Endometrial microvascular endothelial cells (primary cell): Measurements from ENCODE around the gene KLHL21. TPM values are rescaled to one million over a fixed set of nuclear protein-coding genes. Genes with fewer than 3 reads are reported as not detected.

Source experiments
- in situ Hi-C: cut with HindIII; loops from 2 replicates; pipeline ENCODE4 v1.10.0; 2017; ENCODE audit warnings: low sequenced_read_pairs, low pct_unique_long_range_greater_than_20kb; ENCODE audit errors: inconsistent ontology term
- total RNA-seq: library from RNA; depleted of rRNA; stranded (reverse); fragments of >200 nt; gene quantifications from one replicate; pipeline ENCODE4 v1.2.3, GENCODE V29; 2015; ENCODE audit errors: inconsistent ontology term

Gene KLHL21
- total RNA-seq, 1 donor from 2014 or later, result 47.0 TPM

DNA sequence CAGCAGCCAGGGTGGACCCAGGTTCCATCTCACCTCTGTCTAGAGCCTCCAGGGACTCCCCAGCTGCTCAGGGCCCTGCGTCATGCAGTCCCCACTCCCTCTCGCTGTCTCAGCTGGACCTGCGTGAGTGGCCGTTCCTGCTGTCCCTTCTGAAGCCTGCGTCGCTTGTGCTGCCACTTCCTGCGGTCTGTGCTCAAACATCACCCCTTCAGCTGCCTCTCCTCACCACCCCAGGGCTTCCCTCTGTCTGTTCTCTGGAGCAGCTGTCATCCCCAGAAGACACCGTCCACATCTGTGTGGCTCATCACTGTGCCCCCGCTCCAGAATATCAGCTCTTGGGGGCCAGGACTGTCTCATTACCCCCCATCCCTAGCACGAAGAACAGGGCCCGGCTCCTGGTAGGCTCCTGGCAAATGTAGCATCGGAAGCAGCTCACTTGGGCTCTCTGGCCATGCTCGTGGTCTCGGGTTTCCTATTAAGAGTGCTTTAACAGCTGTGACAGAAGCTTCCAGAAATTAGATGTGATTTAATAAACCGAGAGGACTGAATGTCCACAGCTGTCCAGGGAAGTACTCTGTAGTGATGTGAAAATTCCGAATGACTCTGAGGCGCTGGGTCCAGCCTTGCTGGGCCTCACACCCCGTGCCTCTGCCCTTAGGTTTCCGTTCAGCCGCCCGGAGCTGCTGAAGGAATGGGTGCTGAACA, 25.3 kb upstream of the KLHL21 start:
- in situ Hi-C loops, result no loop called here

DNA sequence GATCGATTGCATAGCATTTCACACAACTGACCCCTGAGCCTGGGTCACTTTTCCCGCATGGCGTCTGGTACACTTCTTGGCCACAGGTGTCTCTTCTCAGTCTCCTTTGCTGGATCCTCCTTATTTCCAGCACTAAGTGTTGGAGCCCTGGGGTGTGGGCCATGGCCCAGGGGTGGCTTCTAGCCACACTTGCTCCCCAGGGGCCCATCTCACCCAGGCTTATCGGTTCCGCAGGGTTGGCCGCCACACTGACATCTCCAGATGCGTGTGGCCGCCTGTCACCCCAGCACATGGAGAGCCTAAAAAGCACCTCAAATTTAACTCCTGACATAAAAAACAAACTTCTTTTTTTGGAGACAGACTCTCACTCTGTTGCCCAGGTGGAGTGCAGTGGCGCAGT, 24.4 kb upstream of the KLHL21 start:
- in situ Hi-C loops, result no loop called here

DNA sequence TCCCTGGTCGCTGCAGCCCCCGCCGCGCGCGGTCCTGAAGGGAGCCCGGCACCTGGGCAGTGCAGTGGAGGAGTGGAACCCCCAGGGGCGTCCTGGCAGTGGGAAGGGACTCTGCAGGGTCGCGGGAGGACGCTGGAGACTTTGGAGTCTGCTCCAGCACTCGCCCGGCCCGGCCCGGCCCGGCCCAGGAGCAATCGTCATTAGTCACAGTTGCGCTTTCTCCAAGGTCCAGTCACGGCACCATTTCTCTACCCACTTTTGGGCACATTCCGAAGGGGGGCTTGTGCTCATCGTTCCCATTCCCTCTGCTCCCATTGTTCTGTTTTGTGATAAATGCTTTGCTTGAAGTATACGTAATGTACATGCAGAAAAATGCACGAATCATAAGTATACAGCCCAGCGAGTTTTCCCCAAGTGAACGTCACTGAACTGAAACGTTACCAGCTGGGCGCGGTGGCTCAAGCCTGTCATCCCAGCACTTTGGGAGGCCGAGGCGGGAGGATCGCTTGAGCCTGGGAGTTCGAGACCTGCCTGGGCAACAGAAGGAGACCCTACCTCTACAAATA, 23.0 kb upstream of the KLHL21 start:
- in situ Hi-C loops, result no loop called here

DNA sequence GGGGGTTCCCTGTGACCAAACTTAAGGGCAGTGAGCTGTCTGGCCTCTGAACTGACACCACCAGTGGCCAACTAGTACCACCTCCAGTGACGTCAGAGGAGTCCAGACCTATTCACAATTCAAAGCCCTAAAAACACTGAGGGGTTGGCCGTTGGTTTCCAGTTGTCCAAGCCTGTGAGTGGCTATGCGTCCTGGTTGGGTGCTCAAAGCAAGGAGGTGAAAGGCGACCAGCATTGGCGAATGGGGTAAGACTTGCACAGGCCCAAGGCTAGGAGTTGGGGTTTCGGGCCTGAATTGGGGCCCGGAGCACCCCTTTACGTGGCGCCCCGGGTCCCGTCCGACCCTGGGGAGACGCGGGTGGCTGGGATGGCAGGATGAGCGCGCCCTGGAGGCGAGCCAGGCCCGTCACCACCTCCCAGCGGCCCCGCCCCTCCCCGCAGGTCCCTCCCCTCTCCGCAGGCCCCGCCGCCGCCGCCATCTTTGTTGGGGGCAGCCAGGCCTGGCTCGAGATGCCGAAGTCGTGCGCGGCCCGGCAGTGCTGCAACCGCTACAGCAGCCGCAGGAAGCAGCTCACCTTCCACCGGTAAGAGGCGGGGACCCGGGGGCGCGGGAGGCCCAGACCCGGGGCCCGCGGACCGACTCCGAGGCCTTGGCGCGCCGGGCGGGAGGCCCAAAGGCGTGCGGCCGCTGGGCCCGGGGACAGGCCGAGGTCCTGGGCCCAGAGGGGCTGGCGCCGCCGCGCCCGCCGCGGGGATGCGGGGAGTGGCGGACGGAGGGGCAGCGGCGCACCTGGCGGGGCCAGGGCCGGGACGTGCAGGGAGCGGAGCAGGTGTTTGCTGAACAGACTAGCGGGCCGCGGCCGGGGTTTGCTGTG, 22.3 kb upstream of the KLHL21 start, which contains the start of gene THAP3:
Gene THAP3, plus strand, starts transcription at position 159 of the 874 bp plus-strand sequence. Its CDS starts 351 bp downstream, at position 510.
- in situ Hi-C loops, result no loop called here

DNA sequence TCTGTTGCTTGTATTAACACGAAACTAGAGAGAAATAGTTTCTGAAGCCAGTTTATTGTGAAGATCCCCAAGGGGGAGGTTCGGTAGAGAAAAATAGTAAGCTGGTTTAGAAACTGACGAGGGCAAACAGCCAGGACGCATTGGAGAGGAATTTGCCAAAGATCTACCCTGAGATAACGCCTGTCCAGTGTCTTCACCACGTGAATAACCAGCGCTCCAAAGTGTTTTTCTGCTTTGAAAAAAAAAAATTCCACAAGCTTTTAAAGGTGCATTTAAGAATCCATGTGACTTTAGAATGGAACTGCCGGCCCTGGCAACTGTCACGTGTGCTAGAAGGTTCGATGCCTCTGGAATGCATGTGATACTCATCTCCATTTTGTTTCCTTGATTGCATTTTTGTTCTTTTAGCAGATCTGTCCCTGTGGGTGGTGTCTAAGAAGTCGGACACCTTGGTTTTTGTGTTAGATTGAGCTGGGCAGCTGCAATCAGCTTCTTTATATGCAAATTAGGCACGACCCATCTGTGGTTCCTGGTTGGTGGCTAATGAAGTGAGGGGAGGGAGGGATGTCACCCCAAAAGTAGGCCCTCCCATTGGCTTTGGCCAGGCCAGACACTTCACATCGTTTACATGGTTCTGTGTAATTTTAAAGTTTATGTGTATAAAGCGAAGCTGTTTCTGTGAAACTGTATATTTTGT, 20.7 kb upstream of the KLHL21 start:
- in situ Hi-C loops, result no loop called here

DNA sequence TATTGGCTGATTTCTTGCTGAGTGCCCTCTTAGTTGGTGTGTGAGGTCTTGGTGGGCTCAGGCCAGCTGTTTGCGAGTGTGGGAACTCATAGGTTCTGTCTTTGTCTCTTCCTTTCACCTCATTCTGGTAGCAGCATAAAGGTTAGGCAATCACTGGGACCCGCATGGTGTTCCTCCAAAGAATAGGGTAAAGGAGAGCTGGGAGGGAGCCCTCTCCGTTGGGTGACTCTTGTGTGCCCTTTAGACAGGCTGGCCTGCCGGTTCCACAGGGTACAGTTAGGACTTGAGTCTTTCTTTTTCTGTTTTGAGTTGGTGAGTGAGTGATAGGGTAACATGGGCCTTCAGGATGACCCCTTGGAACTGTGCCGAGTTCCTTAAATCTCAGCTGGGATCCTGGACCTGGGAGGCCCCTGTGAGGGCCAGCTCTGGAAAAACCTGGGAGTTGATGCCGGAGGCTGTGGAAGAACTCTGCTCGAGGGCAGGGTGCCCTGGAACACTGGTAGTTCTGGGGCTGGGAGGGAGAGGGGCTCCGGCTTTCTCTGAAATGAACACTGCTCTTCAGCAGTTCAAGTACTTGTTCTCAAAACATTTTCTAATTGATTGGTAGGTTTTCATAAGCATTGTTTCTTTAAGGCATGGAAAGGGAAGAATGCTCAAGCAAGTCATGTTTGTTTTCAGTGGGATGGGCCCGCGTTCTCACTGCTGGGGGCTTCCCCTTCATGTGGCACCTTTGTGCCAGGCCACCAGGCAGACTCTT, 19.9 kb upstream of the KLHL21 start:
- in situ Hi-C loops, result no loop called here

DNA sequence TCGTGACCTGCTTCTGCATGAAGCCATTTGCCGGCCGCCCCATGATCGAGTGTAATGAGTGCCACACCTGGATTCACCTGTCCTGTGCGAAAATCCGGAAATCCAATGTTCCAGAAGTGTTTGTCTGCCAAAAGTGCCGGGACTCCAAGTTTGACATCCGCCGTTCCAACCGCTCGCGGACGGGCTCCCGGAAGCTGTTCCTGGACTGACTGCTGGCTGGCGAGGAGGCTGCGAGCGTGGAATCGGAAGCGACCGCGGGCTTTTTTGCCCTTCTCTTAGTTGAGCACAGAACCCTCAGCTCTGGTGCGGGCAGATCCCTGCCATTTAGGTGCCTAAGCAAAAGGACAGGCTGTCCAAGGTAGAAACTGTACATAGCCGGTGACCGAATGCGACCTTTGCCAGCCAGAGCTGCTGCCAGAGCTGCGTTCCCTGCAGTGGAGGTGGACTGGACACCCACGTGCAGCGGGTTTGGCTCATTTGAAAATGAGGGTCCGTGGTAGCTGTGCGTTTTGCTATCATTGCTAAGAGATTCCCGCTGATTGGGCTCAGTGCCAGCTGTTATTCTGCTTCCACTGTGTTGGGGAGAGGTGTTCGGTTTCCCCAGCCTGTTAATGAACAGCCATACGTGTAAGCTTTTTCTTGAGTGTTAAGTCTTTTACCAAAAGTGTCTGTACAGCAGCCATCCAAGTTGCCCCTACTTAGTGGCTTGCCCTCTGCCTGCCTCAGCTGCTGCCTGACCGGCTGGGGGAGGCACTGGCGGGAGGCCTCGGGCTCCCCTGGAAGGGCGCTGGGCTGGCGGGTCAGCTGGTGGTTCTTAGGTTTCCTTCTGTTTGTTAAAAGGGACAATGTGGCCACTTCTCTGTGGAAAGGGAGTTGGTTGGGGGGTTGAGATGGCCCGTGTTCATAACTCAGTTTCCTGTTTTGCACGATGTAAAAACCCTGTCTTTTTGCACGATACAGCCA, 19.0 kb upstream of the KLHL21 start:
- in situ Hi-C loops, result no loop called here

DNA sequence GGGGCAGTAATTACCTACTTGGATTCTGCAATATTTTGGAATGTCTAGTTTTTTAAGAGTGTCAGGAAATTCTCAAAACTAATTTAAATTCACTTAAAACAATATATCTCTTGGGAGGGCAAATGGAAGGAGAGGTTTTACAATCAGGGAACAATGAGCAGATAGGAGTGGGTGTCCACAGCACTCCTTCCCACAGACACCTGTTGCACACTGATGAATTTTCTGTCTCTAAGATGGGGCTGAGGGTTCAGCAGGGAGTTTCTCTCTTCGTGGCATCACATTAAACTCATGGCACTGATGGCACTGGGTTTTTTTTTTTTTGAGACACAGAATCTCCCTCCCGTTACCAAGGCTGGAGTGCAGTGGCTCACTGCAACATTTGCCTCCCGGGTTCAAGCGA, 16.4 kb upstream of the KLHL21 start:
- in situ Hi-C loops, result no loop called here

DNA sequence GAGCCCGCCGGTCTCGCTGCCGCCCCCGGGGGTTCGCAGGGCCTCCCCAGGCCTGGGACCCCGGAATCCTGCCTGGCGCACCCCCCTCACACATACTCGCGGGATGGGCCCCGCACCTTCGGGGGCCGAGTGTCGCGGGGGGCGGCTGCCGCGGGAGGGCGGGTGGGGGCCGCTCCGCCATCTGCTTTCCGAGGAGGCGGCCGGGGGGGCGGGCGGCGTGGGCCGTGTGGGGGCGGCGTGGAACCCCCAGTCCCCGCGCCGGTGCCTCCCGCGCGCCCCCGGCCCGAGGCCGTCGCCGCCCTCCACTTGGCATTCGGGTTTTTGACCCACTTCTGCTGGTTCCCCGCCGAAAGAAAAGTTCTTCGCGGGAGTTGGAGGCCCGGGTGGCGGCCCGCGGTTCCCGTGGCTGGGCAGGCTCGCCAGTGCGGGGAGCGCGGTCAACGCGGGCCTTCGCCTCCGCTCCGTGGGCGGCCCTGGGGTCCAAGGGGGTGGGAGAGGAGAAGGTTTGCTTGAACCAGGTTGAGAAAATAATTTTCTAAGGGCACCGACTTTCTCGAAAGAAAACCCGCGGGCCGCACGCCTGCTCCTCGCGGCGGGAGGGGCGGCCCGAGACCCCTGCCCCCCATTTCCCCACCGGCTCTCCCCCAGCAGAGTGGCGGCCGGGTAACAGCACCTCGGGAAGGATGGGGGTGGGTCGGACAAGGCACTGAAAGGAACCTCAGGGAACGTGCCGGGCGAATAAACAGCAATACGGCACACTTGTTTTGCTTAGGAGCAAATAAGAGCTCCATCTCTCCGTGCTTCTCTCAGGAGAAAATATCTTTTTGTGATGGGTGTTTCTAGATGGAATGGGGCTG, 12.5 kb upstream of the KLHL21 start:
- in situ Hi-C loops, result no loop called here

DNA sequence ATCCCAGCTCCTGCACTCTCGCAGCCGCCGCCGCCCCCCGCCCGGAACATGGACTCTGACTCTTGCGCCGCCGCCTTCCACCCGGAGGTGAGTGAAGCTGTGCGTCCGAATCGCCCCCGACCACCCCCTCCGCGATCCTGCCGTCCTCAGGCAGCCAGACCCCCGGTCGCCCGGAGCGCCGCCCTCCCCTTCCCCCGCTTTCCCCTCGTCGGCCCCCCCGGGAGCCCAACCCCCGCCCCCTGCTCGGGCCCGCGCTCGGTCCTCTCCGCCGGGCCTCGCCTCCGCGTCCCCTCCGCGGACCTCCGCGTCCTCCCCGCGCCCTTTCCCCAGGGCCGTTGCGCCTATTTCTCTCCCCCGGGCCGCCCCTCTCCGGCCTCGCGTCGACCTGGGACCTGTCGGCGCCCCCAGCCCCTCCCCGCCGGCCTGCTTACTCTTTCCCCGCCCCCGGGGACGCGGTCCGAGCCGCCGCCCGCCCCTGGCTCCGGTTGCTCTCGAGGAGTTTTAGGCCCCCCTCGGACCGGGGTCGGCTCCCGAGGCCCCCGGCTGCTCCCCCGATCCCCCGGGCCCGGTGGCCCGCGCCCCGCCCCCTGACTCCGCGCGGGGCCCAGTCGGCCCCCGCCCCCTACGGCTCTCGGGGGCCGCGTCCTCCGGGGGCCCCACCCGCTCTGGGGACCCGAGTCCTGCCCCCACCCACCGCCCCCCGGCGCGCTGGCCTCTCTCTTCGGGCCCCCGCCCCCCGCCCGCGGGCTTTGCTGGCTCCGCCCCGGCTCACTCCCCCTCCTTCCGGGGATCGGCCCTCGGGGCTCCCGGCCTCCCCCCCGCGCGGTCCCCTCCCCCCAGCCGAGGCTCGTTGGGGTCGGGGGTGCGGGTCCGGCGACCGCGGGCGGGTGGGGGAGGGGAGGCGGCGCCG, 11.6 kb upstream of the KLHL21 start:
- in situ Hi-C loops, result no loop called here

DNA sequence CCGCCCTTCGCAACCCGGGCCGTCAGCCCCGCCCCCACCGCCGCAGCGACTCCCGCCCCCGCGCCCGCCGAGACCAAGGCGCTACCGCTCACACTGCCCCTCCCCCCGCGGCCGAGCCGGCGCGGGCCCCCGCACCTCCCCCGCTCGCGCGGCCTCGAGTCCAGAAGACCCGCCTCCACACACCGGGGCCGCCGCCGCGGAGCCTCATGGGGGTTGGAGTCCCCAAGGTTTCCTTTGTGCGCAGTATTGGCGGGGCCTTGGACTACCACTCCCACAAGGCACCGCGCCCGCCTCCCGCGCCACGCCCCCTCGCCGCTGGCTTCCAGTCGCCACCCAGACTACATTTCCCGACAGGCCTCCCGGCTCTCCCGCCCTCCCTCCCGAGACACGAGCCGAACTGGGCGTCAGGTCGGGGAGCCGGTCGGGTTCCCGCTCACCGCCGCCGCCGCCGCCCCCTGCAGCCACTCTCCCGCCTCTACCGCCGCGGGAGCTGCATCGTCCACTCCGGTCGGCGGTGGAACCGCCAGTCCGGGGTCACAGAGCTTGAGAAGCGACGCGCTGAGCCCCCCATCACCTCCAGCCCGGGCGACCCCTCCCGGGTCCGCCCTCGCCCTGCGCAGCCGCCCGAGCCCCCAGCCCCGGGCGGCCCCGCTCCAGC, 10.8 kb upstream of the KLHL21 start, which contains the start of gene PHF13:
Gene PHF13, plus strand, starts transcription at position 371 of the 658 bp plus-strand sequence. CDS start 336 bp downstream, outside the sequence.
- in situ Hi-C loops, result no loop called here

DNA sequence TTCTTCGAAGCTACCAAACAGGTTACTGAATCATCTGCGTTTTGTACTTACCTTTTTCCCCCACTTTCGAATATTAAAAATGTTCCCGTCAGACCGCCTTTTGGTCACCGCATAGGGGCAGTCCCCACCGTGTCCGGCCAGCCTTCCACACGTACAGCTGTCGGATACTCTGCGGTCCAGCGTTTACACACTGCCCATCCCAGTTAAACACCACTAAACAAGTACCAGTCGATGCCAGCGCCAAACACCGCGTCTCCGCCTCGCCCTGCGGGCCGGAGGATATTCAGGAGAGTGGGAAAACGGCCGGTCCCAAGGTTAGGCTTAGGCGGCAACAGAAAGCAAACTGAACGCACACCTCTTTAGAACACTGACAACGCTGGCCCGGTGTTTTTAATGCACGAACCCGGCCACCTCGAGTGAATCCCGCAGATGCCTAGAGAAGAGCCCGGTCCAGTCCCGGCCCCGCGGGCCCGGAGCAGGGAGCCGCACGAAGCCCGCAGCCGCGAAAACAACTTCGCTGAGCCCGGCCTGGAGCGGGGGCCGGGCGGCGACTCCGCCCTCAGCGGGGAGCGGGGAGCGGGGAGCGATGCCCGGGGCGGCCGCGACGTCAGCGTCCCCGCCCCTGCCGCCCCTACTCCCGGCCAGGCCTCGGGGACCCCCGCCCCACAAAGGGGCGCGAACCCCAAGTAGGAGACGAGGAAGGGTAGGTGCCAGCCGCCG, 10.1 kb upstream of the KLHL21 start:
- in situ Hi-C loops, result no loop called here

DNA sequence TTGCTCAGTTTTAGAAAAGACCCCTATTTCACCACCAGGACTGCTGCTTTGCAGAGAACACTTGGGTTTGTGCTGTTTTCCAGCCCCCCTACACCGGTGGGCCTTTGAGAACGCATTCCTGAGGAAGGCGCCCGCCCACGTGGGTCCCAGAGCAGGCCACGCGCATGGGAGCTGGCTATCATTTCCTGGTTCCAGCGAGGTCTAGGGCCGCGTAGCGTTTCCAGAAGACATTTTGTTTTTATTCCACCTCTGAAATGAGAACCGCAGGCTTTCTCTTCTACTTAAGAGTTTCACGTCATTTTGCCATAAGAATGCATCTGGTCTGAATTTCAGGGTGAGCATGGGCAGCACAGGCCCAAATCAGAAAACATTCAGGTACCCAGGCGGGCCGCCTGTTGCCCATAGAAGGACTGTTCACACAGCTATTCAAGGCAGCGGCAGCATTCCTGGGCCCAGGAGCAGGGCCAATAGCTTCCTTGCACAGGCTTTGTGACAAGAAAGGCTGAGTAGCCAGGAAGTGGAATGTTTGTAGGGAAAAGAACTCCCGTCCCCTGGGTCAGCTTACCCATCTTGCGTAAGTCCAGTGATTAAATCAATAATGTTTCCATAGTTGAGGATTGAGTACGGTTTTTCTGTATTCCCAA, 1.4 kb upstream of the KLHL21 start:
- in situ Hi-C loops, result no loop called here

DNA sequence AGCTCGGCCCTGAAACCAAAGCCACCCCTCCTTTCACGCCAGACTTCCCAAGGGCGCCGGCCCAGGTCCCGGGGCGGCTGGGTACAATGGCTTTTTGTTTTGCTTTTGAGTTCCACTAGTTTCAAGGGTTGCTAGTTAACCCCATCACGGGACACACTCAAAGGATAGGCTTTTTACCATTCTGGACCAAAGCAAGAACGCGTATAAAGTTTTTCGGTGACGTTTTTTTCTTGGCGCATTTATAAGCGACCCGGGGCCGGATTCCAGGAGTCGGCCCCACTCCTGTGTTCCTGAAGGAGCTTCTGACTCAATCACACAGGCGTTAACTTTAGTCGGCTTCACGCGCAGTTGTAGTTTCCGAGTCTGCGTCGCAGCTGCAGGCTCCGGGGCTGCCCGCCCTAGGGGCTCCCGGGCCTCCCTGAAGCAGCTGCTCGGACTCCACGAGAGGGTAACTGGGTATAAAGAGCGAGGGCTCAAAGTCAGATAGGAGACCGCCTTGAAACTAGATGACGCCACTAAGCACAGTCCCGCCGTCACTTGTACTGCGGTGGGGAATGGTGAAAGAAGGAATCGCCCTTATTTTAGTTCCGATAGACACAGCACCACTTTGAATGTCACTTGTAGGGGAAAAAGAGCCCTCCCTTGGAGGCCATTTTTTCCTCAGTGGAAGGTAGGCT, 707 bp upstream of the KLHL21 start:
- in situ Hi-C loops, result no loop called here
